Measurements from ENCODE around the gene MLIP. TPM values are rescaled to one million over a fixed set of nuclear protein-coding genes. Genes with fewer than 3 reads are reported as not detected.
"Not testable (repeated sequence)": the region's sequence is repeated elsewhere in the genome, so short reads cannot be mapped to it uniquely, and the experiment has no call there.

MLIP gene
- total RNA-seq, 2 donors from 2014 or later: 0.42 to 1.2 TPM

GRCh38 chr6:54072635-54073313, 38.5 kb upstream of the MLIP start:
- no peaks in the 10 kb centered on the region for H3K4me1 ChIP-seq
- no peak overlapping the region for H3K4me3 ChIP-seq
- intact Hi-C loops (cut with DNase I): no loop called here
- H3K36me3 ChIP-seq: no peaks in the 10 kb centered on the region
- no peaks in the 10 kb centered on the region for H3K9me3 ChIP-seq
- TF ChIP-seq CTCF (IDR thresholded peaks at IDR 0.05): no peak
- no peak overlapping the region for H3K9ac ChIP-seq (ENCODE audit: low read depth in 2 of 2, low read length in 2 of 2)
- H3K27me3 ChIP-seq: no peaks in the 10 kb centered on the region
- H3K27ac ChIP-seq: no peak overlapping the region
- DNase-seq: no peak

- H3K27me3 ChIP-seq: no peaks in the 10 kb centered on the region
- no peaks in the 10 kb centered on the region for H3K36me3 ChIP-seq
- intact Hi-C loops (cut with DNase I): no loop called here
- DNase-seq: no peak
- H3K27ac ChIP-seq: no peak overlapping the region
- no peak overlapping the region for H3K4me3 ChIP-seq
- H3K4me1 ChIP-seq: no peaks in the 10 kb centered on the region
- H3K9me3 ChIP-seq: no peaks in the 10 kb centered on the region
- no peak for TF ChIP-seq CTCF (IDR thresholded peaks at IDR 0.05)
- H3K9ac ChIP-seq (ENCODE audit: low read depth in 2 of 2, low read length in 2 of 2): no peak overlapping the region
Measured at GRCh38 chr6:54073487-54073886, 37.8 kb upstream of the MLIP start.

- Histone ChIP-seq H3K9ac (ENCODE audit: low read depth in 2 of 2, low read length in 2 of 2) (no peak overlapping the region), H3K4me3 (no peak overlapping the region), H3K36me3 (no peaks in the 10 kb centered on the region), H3K4me1 (no peaks in the 10 kb centered on the region), H3K27me3 (no peaks in the 10 kb centered on the region), H3K9me3 (no peaks in the 10 kb centered on the region), H3K27ac (no peak overlapping the region)
- intact Hi-C loops (cut with DNase I): no loop called here
- no peak for DNase-seq
- TF ChIP-seq CTCF (IDR thresholded peaks at IDR 0.05): no peak
Measured at GRCh38 chr6:54074109-54074508, 37.1 kb upstream of the MLIP start.

GRCh38 chr6:54074578-54075195, 36.6 kb upstream of the MLIP start:
- no peak for DNase-seq
- H3K4me3 ChIP-seq: no peak overlapping the region
- no peaks in the 10 kb centered on the region for H3K36me3 ChIP-seq
- no peak overlapping the region for H3K27ac ChIP-seq
- no peaks in the 10 kb centered on the region for H3K4me1 ChIP-seq
- H3K9ac ChIP-seq (ENCODE audit: low read depth in 2 of 2, low read length in 2 of 2): no peak overlapping the region
- intact Hi-C loops (cut with DNase I): no loop called here
- H3K9me3 ChIP-seq: no peaks in the 10 kb centered on the region
- no peak for TF ChIP-seq CTCF (IDR thresholded peaks at IDR 0.05)
- H3K27me3 ChIP-seq: no peaks in the 10 kb centered on the region

- Histone ChIP-seq H3K27me3 (no peaks in the 10 kb centered on the region), H3K4me1 (no peaks in the 10 kb centered on the region), H3K9me3 (no peaks in the 10 kb centered on the region), H3K9ac (ENCODE audit: low read depth in 2 of 2, low read length in 2 of 2) (no peak overlapping the region), H3K4me3 (no peak overlapping the region), H3K36me3 (no peaks in the 10 kb centered on the region), H3K27ac (no peak overlapping the region)
- no peak for TF ChIP-seq CTCF (IDR thresholded peaks at IDR 0.05)
- intact Hi-C loops (cut with DNase I): no loop called here
- DNase-seq: no peak
Measured at GRCh38 chr6:54076159-54076789, 35.0 kb upstream of the MLIP start.

- H3K27ac ChIP-seq; H3K4me3 ChIP-seq; H3K4me1 ChIP-seq; H3K36me3 ChIP-seq; H3K9ac ChIP-seq (ENCODE audit: low read depth in 2 of 2, low read length in 2 of 2); DNase-seq; intact Hi-C loops (cut with DNase I); H3K27me3 ChIP-seq; H3K9me3 ChIP-seq: not testable (repeated sequence)
Measured at GRCh38 chr6:54081499-54081898, 29.7 kb upstream of the MLIP start.
